ENCODE data around the gene NPDC1.

GRCh38 chr9:137026828-137027227 is 19.1 kb downstream of the NPDC1 start:
- TF ChIP-seq POLR2A (IDR thresholded peaks at IDR 0.05; ENCODE audit: low read depth, low read length) (no peak), POLR2AphosphoS5 (IDR thresholded peaks at IDR 0.05; ENCODE audit: low read depth, low read length) (no peak), TAF1 (IDR thresholded peaks at IDR 0.05; ENCODE audit: low read depth, low read length) (no peak), SPI1 (IDR thresholded peaks at IDR 0.05; ENCODE audit: low read depth, low read length) (no peak), POU2F2 (IDR thresholded peaks at IDR 0.05; ENCODE audit: low read depth, low read length) (no peak), PAX5 (IDR thresholded peaks at IDR 0.05; ENCODE audit: insufficient read depth, low read length, severe bottlenecking) (no peak)
